Measurements from ENCODE around the gene MYADML2. TPM values are rescaled to one million over a fixed set of nuclear protein-coding genes. Genes with fewer than 3 reads are reported as not detected.

MYADML2 gene
- total and polyA plus RNA-seq, 10 donors = not detected

- WGBS, 5 donors = 92 to 94% (median 94%) methylated on average over 33 to 39 of the region's 39 CpGs
- Histone ChIP-seq H3K4me3 (no peak overlapping the region), H3K4me1 (peaks cover 0 to 16% (median 6%) of the 10 kb centered on the region in 6 donors), H3K27ac (no peak overlapping the region), H3K27me3 (replicated peaks in 1 of 7) (no peaks in the 10 kb centered on the region), H3K36me3 (peaks cover 0 to 74% (median 5%) of the 10 kb centered on the region in 6 donors), H3K9me3 (no peaks in the 10 kb centered on the region)
- no peak for DNase-seq
- TF ChIP-seq POLR2A (IDR thresholded peaks at IDR 0.05) (no peak), POLR2AphosphoS5 (IDR thresholded peaks at IDR 0.05) (no peak), CTCF (IDR thresholded peaks at IDR 0.05 in 8 of 11, conservative IDR thresholded peaks at IDR 0.05 in 3 of 11) (no peak)
- intact Hi-C loops (cut with DNase I; ENCODE audit: low total_unique reads) = no loop called here
Observed at GRCh38 chr17:81994593-81995462, 47.8 kb upstream of the MYADML2 start.

GRCh38 chr17:81993729-81994592 lies 46.9 kb upstream of the MYADML2 start:
- TF ChIP-seq POLR2AphosphoS5 (IDR thresholded peaks at IDR 0.05) (no peak), CTCF (IDR thresholded peaks at IDR 0.05 in 8 of 11, conservative IDR thresholded peaks at IDR 0.05 in 3 of 11) (no peak), POLR2A (IDR thresholded peaks at IDR 0.05) (no peak)
- Histone ChIP-seq H3K36me3 (peaks cover 0 to 74% (median 5%) of the 10 kb centered on the region in 6 donors), H3K27ac (no peak overlapping the region), H3K9me3 (no peaks in the 10 kb centered on the region), H3K4me1 (peaks cover 0 to 16% (median 6%) of the 10 kb centered on the region in 6 donors), H3K4me3 (no peak overlapping the region), H3K27me3 (replicated peaks in 1 of 7) (no peaks in the 10 kb centered on the region)
- WGBS, 5 donors = 93 to 96% (median 94%) methylated on average over 28 to 37 of the region's 37 CpGs
- intact Hi-C loops (cut with DNase I; ENCODE audit: low total_unique reads) = no loop called here
- DNase-seq = no peak

GRCh38 chr17:81992306-81993102 lies 45.5 kb upstream of the MYADML2 start:
- Histone ChIP-seq H3K4me1 (peaks cover 0 to 16% (median 6%) of the 10 kb centered on the region in 6 donors), H3K9me3 (no peaks in the 10 kb centered on the region), H3K27me3 (replicated peaks in 1 of 7) (no peaks in the 10 kb centered on the region), H3K36me3 (peaks cover 0 to 80% (median 5%) of the 10 kb centered on the region in 6 donors), H3K27ac (no peak overlapping the region), H3K4me3 (no peak overlapping the region)
- 77 to 92% (median 90%) methylated on average over 21 to 31 of the region's 31 CpGs for WGBS, 5 donors
- TF ChIP-seq POLR2A (IDR thresholded peaks at IDR 0.05) (no peak), POLR2AphosphoS5 (IDR thresholded peaks at IDR 0.05) (no peak), CTCF (IDR thresholded peaks at IDR 0.05 in 8 of 11, conservative IDR thresholded peaks at IDR 0.05 in 3 of 11) (no peak)
- intact Hi-C loops (cut with DNase I; ENCODE audit: low total_unique reads) = no loop called here
- no peak for DNase-seq
